Gastroesophageal sphincter (tissue), 4 donors: ENCODE data around the gene LMTK3. TPM values are rescaled to one million over a fixed set of nuclear protein-coding genes. Genes with fewer than 3 reads are reported as not detected.

Experiments
- ATAC-seq: fragments of 150-250 bp; one replicate; pipeline ENCODE4 v1.9.1; 2016; ENCODE audit warnings: mild to moderate bottlenecking, moderate library complexity
- H3K27ac ChIP-seq, 4 donors: fragments of 200-600 bp; sonication (generic) in 3 of 4; 1 replicate in 3 of 4; 2 replicates in 1 of 4; pipeline ENCODE4 v1.5.1; 2016 to 2019
- H3K27me3 ChIP-seq: fragments of 200-600 bp; sonication (generic); one replicate; pipeline ENCODE4 v1.5.1; 2019
- H3K36me3 ChIP-seq, 2 donors: fragments of 200-600 bp; sonication (generic); one replicate each; pipeline ENCODE4 v1.5.1; 2019; ENCODE audit warnings: control low read depth in 1 of 2
- H3K4me1 ChIP-seq, 3 donors: fragments of 200-600 bp; sonication (generic); 1 replicate in 2 of 3; 2 replicates in 1 of 3; pipeline ENCODE4 v1.5.1; 2016 to 2019; ENCODE audit warnings: control low read depth in 2 of 3
- H3K4me3 ChIP-seq, 2 donors: fragments of 200-600 bp; sonication (generic); one replicate each; pipeline ENCODE4 v1.5.1; 2019; ENCODE audit warnings: mild to moderate bottlenecking in 1 of 2, moderate library complexity in 1 of 2
- H3K9me3 ChIP-seq, 3 donors: fragments of 200-600 bp; sonication (generic); one replicate each; pipeline ENCODE4 v1.5.1; 2017 to 2019; ENCODE audit warnings: control low read depth in 2 of 3
- EP300 ChIP-seq: sonication (generic); formaldehyde crosslinking; IDR thresholded peaks from one replicate; pipeline ENCODE4 v1.6.1; 2017; ENCODE audit warnings: antibody characterized with exemption, mild to moderate bottlenecking
- POLR2A ChIP-seq, 2 donors: fragments of 450-650 bp; IDR thresholded peaks; one replicate each; pipeline ENCODE4 v1.6.1; 2017; ENCODE audit warnings: antibody characterized with exemption in 2 of 2, mild to moderate bottlenecking in 2 of 2, moderate library complexity in 1 of 2
- POLR2AphosphoS5 ChIP-seq: sonication (generic); formaldehyde crosslinking; IDR thresholded peaks from one replicate; pipeline ENCODE4 v1.6.1; 2017; ENCODE audit warnings: antibody characterized with exemption
- WGBS, 2 donors: methylation state at CpG; one replicate each; pipeline ENCODE4 v1.1.5; 2018; ENCODE audit warnings: low coverage in 1 of 2; 5-methylcytosine and 5-hydroxymethylcytosine counted together
- total RNA-seq, 4 donors: library from RNA; depleted of rRNA; stranded (reverse); fragments of >200 nt; gene quantifications; one replicate each; pipeline ENCODE4 v1.1.0, GENCODE V29; 2016
- TF ChIP-seq, protein P1 (sequence below), 4 experiments: fragments of 200-600 bp in 2 of 4; fragments of 450-650 bp in 2 of 4; sonication (generic) in 1 of 4; IDR thresholded peaks; one replicate each; pipeline ENCODE4 v1.5.1; 2017 to 2019; ENCODE audit warnings: antibody characterized with exemption in 4 of 4, mild to moderate bottlenecking in 2 of 4, moderate library complexity in 2 of 4

The LMTK3 gene
- total RNA-seq, 4 donors from 2014 or later = 0.13 to 1.2 (median 0.30) TPM

DNA sequence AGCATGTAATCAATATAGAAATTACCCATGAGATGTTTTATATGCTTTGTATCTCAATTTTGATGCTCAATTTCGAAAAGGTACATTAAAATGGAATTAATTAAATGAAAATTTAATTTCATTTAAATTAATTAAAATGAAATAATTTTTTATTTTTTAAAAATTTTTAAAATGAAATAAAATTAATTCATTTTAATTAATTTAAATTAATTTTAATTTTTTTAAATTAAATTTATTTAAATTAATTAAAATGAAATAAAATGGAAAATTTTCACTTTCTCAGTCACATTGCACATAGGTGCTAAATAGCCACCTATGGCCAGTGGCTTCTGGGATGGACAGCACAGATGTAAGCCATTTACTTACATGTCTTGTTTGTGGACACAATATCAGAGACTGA lies 36.1 kb upstream of the LMTK3 start:
- 71 to 83% methylated on average over 1 of the region's 1 CpG for WGBS, 2 donors
- no peaks in the 10 kb centered on the region for H3K36me3 ChIP-seq

DNA sequence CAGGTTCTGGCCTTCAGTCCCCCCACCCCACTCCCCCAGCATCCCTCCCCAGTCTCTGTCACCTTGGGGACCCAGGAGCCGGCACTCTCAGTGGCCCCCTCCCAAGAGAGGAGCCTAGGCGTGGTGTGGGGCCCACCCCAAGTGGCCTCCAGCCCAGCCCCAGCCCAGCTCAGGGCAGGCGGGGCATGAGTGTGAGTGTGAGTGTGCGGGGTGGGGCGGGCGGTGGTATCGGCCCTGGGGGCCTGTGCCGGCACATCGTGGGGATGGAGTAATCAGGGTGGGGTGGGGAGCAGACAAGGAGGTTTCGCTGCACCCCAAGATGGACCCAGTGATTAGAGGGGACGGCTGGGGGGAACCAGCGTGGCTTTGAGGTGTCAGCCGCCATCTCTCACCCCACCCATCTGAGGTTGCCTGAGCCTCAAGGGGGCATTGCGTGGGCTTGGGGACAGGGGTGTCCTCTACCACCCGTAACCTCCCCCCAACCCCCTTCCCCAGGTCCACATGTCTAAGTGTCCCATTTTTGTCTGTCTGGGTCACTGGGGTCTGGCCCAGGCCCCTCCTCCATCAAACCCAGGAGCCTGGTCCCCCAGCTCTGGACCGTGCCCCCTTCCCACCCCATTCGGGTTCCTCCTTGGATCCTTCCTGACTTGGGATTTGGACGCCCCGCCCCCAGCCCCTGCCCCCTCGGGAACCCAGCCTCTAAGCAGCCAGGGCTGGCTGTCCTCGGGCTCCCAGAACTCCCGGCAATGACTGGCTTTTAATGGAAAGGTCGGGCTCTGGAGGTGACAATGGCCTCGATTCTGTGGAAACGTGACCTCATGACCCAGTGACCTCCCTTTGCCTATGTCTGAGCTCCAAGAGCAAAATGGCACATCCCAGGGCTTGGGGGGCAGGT lies 33.5 kb upstream of the LMTK3 start:
- Histone ChIP-seq H3K36me3 (no peaks in the 10 kb centered on the region), H3K27ac (no peak overlapping the region), H3K27me3 (peaks cover 52% of the 10 kb centered on the region), H3K4me3 (no peak overlapping the region), H3K4me1 (peaks cover 0 to 5% (median 0%) of the 10 kb centered on the region in 3 donors), H3K9me3 (no peaks in the 10 kb centered on the region)
- TF ChIP-seq, protein P1, sequence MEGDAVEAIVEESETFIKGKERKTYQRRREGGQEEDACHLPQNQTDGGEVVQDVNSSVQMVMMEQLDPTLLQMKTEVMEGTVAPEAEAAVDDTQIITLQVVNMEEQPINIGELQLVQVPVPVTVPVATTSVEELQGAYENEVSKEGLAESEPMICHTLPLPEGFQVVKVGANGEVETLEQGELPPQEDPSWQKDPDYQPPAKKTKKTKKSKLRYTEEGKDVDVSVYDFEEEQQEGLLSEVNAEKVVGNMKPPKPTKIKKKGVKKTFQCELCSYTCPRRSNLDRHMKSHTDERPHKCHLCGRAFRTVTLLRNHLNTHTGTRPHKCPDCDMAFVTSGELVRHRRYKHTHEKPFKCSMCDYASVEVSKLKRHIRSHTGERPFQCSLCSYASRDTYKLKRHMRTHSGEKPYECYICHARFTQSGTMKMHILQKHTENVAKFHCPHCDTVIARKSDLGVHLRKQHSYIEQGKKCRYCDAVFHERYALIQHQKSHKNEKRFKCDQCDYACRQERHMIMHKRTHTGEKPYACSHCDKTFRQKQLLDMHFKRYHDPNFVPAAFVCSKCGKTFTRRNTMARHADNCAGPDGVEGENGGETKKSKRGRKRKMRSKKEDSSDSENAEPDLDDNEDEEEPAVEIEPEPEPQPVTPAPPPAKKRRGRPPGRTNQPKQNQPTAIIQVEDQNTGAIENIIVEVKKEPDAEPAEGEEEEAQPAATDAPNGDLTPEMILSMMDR (IDR thresholded peaks at IDR 0.05) = no peak
- TF ChIP-seq EP300 = no peak
- no peak for TF ChIP-seq POLR2A (IDR thresholded peaks at IDR 0.05)
- TF ChIP-seq POLR2AphosphoS5 = no peak
- 38 to 64% methylated on average over 2 to 4 of the region's 25 CpGs for WGBS, 2 donors
- ATAC-seq = no peak

More for the DNA sequence above, 36.1 kb upstream of the LMTK3 start:
- no peak for ATAC-seq
- no peaks in the 10 kb centered on the region for H3K9me3 ChIP-seq
- H3K27me3 ChIP-seq = peaks cover 70% of the 10 kb centered on the region
- no peak overlapping the region for H3K4me3 ChIP-seq
- TF ChIP-seq EP300 (no peak), POLR2AphosphoS5 (no peak), POLR2A (IDR thresholded peaks at IDR 0.05) (no peak)
- TF ChIP-seq, protein P1 (IDR thresholded peaks at IDR 0.05) = no peak
- no peak overlapping the region for H3K27ac ChIP-seq
- H3K4me1 ChIP-seq = peaks cover 0 to 5% (median 0%) of the 10 kb centered on the region in 3 donors

DNA sequence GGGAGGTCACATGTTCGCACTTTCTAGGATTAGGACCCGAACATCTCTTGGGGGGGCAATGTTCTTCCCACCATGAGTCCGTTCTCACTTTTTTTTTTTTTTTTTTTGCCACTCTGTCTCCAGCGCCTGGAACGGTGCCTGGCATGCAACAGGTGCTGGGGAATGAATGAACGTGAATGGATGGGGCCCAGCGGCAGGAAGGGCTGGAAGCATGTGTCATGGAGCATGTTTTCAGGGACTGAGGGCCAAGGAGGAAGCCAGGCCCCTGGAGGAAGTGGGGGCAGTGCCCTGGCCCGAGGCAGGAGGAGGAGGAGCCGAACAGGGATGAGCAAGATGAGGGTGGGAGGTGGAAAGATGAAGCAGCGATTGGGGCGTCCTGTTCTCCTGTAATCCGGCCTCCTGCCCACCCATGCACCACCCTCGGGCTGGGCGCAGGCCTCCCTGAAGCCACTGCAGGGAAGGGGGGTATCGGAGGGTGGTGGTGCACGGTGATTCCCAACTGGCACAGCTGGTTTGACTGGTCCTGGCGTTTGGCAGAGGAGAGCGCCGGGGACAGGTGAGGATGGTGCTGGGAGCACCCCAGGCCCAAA lies 31.6 kb upstream of the LMTK3 start:
- ATAC-seq = no peak
- no peak overlapping the region for H3K4me3 ChIP-seq
- no peaks in the 10 kb centered on the region for H3K36me3 ChIP-seq
- TF ChIP-seq POLR2AphosphoS5 = no peak
- no peak for TF ChIP-seq EP300
- TF ChIP-seq, protein P1 (IDR thresholded peaks at IDR 0.05) = no peak
- no peak for TF ChIP-seq POLR2A (IDR thresholded peaks at IDR 0.05)
- peaks cover 33% of the 10 kb centered on the region for H3K27me3 ChIP-seq
- H3K27ac ChIP-seq = no peak overlapping the region
- peaks cover 0 to 5% (median 0%) of the 10 kb centered on the region in 3 donors for H3K4me1 ChIP-seq
- no peaks in the 10 kb centered on the region for H3K9me3 ChIP-seq
- 6 to 50% methylated on average over 1 to 11 of the region's 19 CpGs for WGBS, 2 donors

DNA sequence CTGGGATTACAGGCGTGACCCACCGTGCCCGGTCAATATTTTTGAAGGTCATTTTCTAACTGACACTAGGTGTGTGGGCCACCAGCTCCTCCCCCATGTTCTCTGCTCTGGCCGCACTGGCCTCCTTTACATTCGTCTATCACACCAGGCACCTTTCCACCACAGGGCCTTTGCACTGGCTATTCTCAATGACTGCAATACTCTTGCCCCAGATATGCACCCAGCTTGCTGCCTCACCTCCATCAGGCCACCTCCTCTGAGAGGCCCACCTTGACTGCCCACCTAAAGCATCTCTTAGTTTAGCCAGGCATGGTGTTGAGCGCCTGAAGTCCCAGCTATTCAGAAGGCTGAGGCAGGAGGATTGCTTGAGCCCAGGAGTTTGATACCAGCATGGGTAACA lies 30.2 kb upstream of the LMTK3 start:
- no peak for ATAC-seq
- Histone ChIP-seq H3K27me3 (peaks cover 23% of the 10 kb centered on the region), H3K9me3 (no peaks in the 10 kb centered on the region), H3K4me1 (peaks cover 0 to 5% (median 0%) of the 10 kb centered on the region in 3 donors), H3K4me3 (no peak overlapping the region), H3K27ac (no peak overlapping the region), H3K36me3 (no peaks in the 10 kb centered on the region)
- 85 to 100% methylated on average over 1 to 5 of the region's 6 CpGs for WGBS, 2 donors
- TF ChIP-seq POLR2AphosphoS5 = no peak
- no peak for TF ChIP-seq EP300
- TF ChIP-seq, protein P1 (IDR thresholded peaks at IDR 0.05) = no peak
